Measurements from ENCODE around the gene ULK4. TPM values are rescaled to one million over a fixed set of nuclear protein-coding genes. Genes with fewer than 3 reads are reported as not detected.

ULK4 gene
- total and polyA plus RNA-seq, 9 of the 15 experiments (the other 6 are each of a cell fraction or from before 2014, with no cell fraction given) = 3.0 to 5.9 (median 3.5) TPM

GRCh38 chr3:41651718-41652117 is 310.2 kb downstream of the ULK4 start:
- ChIA-PET CTCF (ENCODE audit: low intra/inter-chr PET ratio) (no interaction called here), POLR2A (interaction anchor here (0.6 kb wide), 1 partner anchor 48 kb away, joined by 3 read pairs; no protein-coding TSS in a partner anchor)
- ATAC-seq = no peak
- no TSS peak for BruUV-seq (replicated peaks)
- in situ Hi-C loops (cut with MboI) = no loop called here
- H3K27me3 ChIP-seq (ENCODE audit: control insufficient read depth in 2 of 2, insufficient read depth in 2 of 2, low read length in 2 of 2) = peaks cover 0 to 15% of the 10 kb centered on the region in 2 experiments; a peak in 2 of 5 replicates
- no peaks in the 10 kb centered on the region for H3K9me1 ChIP-seq (ENCODE audit: control insufficient read depth, insufficient read depth, low read length)
- H3K27ac ChIP-seq (ENCODE audit: extremely low read depth, low read depth, low read length) = no peak overlapping the region
- no peak for FAIRE-seq
- H3K4me3 ChIP-seq = no peak overlapping the region
- H3K9me3 ChIP-seq (replicated peaks; ENCODE audit: control insufficient read depth, insufficient read depth, low read depth, low read length) = no peaks in the 10 kb centered on the region; the same call in 1 of the 2 replicates
- no peak overlapping the region for H3K4me2 ChIP-seq (ENCODE audit: insufficient read depth, low read length)
- H3K9ac ChIP-seq (ENCODE audit: insufficient read depth in 1 of 2, low read depth in 2 of 2, low read length in 2 of 2) = no peak overlapping the region
- no peaks in the 10 kb centered on the region for H3K79me2 ChIP-seq (ENCODE audit: control insufficient read depth, insufficient read depth, low read length)
- no peak for DNase-seq (ENCODE audit: extremely low read depth in 1 of 4, low spot score in 3 of 4)
- H3K36me3 ChIP-seq (ENCODE audit: control insufficient read depth, insufficient read depth, low read length) = no peaks in the 10 kb centered on the region
- H2AFZ ChIP-seq (ENCODE audit: low read depth, low read length) = no peak overlapping the region
- intact Hi-C loops (cut with micrococcal nuclease) = no loop called here
- peaks cover 0 to 5% of the 10 kb centered on the region in 2 experiments; a peak in 2 of 5 replicates for H3K4me1 ChIP-seq (replicated peaks in 1 of 2; ENCODE audit: control insufficient read depth in 2 of 2, insufficient read depth in 2 of 2, low read length in 2 of 2)
- H4K20me1 ChIP-seq (replicated peaks; ENCODE audit: control insufficient read depth, insufficient read depth, low read length) = no peaks in the 10 kb centered on the region
- TF ChIP-seq BCLAF1 (IDR thresholded peaks at IDR 0.05; ENCODE audit: borderline replicate concordance in 1 of 2, control insufficient read depth in 1 of 2, low read depth in 2 of 2, low read length in 1 of 2) (no peak), STAT5A (IDR thresholded peaks at IDR 0.05; ENCODE audit: borderline replicate concordance, low read length) (no peak), KDM5B (IDR thresholded peaks at IDR 0.05; ENCODE audit: insufficient replicate concordance, low read depth, low read length) (no peak), ZNF23 (CRISPR knock-in tag; IDR thresholded peaks at IDR 0.05) (no peak), ZNF318 (IDR thresholded peaks at IDR 0.05; ENCODE audit: borderline replicate concordance in 1 of 2, low read depth in 1 of 2) (no peak), ZNF639 (CRISPR knock-in tag; conservative IDR thresholded peaks at IDR 0.05 in 1 of 2, IDR thresholded peaks at IDR 0.05 in 1 of 2) (no peak), CGGBP1 (CRISPR knock-in tag; IDR thresholded peaks at IDR 0.05) (no peak), ZNF77 (CRISPR knock-in tag; IDR thresholded peaks at IDR 0.05) (no peak)

Measured in K562 (cell line).